HepG2 (cell line): ENCODE data around the gene WDR27. TPM values are rescaled to one million over a fixed set of nuclear protein-coding genes. Genes with fewer than 3 reads are reported as not detected.

Experiments
- AKNA ChIP-seq: sonication (generic); formaldehyde crosslinking; IDR thresholded peaks from 2 replicates; pipeline ENCODE4 v1.4.0; 2020; ENCODE audit warnings: missing genetic modification reagents, borderline replicate concordance
- ASH2L ChIP-seq: fragments of 300-600, 200-600 bp; sonication (generic); IDR thresholded peaks from 2 replicates; pipeline ENCODE4 v1.7.0; 2017; ENCODE audit warnings: low read depth, mild to moderate bottlenecking, moderate library complexity, mixed read lengths, low read length; ENCODE audit not compliant: insufficient read length
- BRD4 ChIP-seq: sonication (generic); formaldehyde crosslinking; IDR thresholded peaks from 2 replicates; pipeline ENCODE4 v1.4.0; 2020; ENCODE audit warnings: missing genetic modification reagents
- CBX2 ChIP-seq, 2 experiments: fragments of 200-600 bp in 1 of 2; sonication (generic); formaldehyde crosslinking in 1 of 2; IDR thresholded peaks; 2 replicates each; pipeline versions ENCODE4 v1.7.0 to v1.8.1; 2018 to 2022; ENCODE audit warnings: low read depth in 2 of 2, low read length in 1 of 2, mild to moderate bottlenecking in 1 of 2, missing genetic modification reagents in 1 of 2
- CCDC6 ChIP-seq: sonication (generic); formaldehyde crosslinking; IDR thresholded peaks from 2 replicates; pipeline ENCODE4 v1.8.1; 2022; ENCODE audit warnings: mild to moderate bottlenecking, missing genetic modification reagents, moderate library complexity
- DMAP1 ChIP-seq: IDR thresholded peaks from 2 replicates; pipeline ENCODE4 v1.6.1; 2016
- EP300 ChIP-seq, 3 experiments: sonication (generic) in 1 of 3; formaldehyde crosslinking in 1 of 3; IDR thresholded peaks; 2 replicates each; pipeline versions ENCODE4 v1.5.1 to v1.6.1; 2011 to 2020; ENCODE audit warnings: low read depth in 2 of 3, low read length in 2 of 3, borderline replicate concordance in 1 of 3, improper control_type of control experiment in 1 of 3, mild to moderate bottlenecking in 1 of 3, missing genetic modification reagents in 1 of 3, moderate library complexity in 1 of 3
- MTA3 ChIP-seq: sonication (generic); formaldehyde crosslinking; IDR thresholded peaks from 2 replicates; pipeline ENCODE4 v1.4.0; 2020; ENCODE audit warnings: missing genetic modification reagents
- NCOA1 ChIP-seq: sonication (generic); formaldehyde crosslinking; IDR thresholded peaks from 2 replicates; pipeline ENCODE4 v1.9.0; 2021; ENCODE audit warnings: missing genetic modification reagents
- NFIC ChIP-seq: IDR thresholded peaks from 2 replicates; pipeline ENCODE4 v1.6.1; 2012; ENCODE audit warnings: mild to moderate bottlenecking, low read length, inconsistent platforms
- RBM39 ChIP-seq: fragments of 200-400 bp; formaldehyde crosslinking; IDR thresholded peaks from one replicate; pipeline ENCODE4 v1.6.1; 2018; ENCODE audit warnings: antibody characterized with exemption, mild to moderate bottlenecking, low read depth, low read length; ENCODE audit not compliant: poor library complexity, severe bottlenecking
- RXRB ChIP-seq: IDR thresholded peaks from 2 replicates; pipeline ENCODE4 v1.6.1; 2016; ENCODE audit warnings: borderline replicate concordance, missing genetic modification reagents, missing compliant biosample characterization
- TAF1 ChIP-seq: sonication (generic); formaldehyde crosslinking; IDR thresholded peaks from 2 replicates; pipeline ENCODE4 v1.4.0; 2020; ENCODE audit warnings: missing genetic modification reagents
- TSC22D2 ChIP-seq: sonication (generic); formaldehyde crosslinking; IDR thresholded peaks from 2 replicates; pipeline ENCODE4 v1.5.1; 2020; ENCODE audit warnings: missing genetic modification reagents, mild to moderate bottlenecking, borderline replicate concordance
- ZNF44 ChIP-seq: sonication (generic); formaldehyde crosslinking; IDR thresholded peaks from 2 replicates; pipeline ENCODE4 v1.5.1; 2020; ENCODE audit warnings: mild to moderate bottlenecking, missing genetic modification reagents
- ZNF510 ChIP-seq: sonication (generic); formaldehyde crosslinking; IDR thresholded peaks from 2 replicates; pipeline ENCODE4 v1.4.0; 2020; ENCODE audit warnings: low read depth, mild to moderate bottlenecking, missing genetic modification reagents
- ZNF570 ChIP-seq: sonication (generic); formaldehyde crosslinking; IDR thresholded peaks from 2 replicates; pipeline ENCODE4 v1.4.0; 2020; ENCODE audit warnings: mild to moderate bottlenecking, missing genetic modification reagents, borderline replicate concordance
- ZNF850 ChIP-seq: sonication (generic); formaldehyde crosslinking; conservative IDR thresholded peaks from 2 replicates; pipeline ENCODE4 v1.9.0; 2021; ENCODE audit warnings: mild to moderate bottlenecking, missing genetic modification reagents
- polyA plus RNA-seq, 8 experiments: library from polyadenylated mRNA; depleted of rRNA in 3 of 8; stranded (reverse) in 7 of 8; unstranded in 1 of 8; fragments of >200 nt; fragmentation: Illumina TruSeq in 4 of 8; extraction: Trizol in 4 of 8; gene quantifications; 2 replicates each; pipeline versions ENCODE4 v1.2.1 to v1.2.3, GENCODE V29; 2011 to 2016; ENCODE audit warnings: low read depth in 4 of 8, missing spikeins in 1 of 8, mixed read lengths in 1 of 8; ENCODE audit not compliant: insufficient read depth in 1 of 8
- total RNA-seq, 5 experiments: library from RNA; depleted of rRNA; stranded (reverse); fragments of >200 nt; fragmentation: Illumina TruSeq; extraction: Trizol; gene quantifications; 2 replicates each; pipeline ENCODE4 v1.2.3, GENCODE V29; 2016; ENCODE audit warnings: low read depth in 1 of 5
- TF ChIP-seq, protein P1 (sequence below): sonication (generic); formaldehyde crosslinking; IDR thresholded peaks from 2 replicates; pipeline ENCODE4 v1.4.0; 2020; ENCODE audit warnings: mild to moderate bottlenecking, missing genetic modification reagents
- TF ChIP-seq, protein P2 (sequence below): sonication (generic); formaldehyde crosslinking; IDR thresholded peaks from 2 replicates; pipeline ENCODE4; 2020; ENCODE audit warnings: missing genetic modification reagents, mild to moderate bottlenecking, borderline replicate concordance

The WDR27 gene
- total and polyA plus RNA-seq, 2 of the 13 experiments (the other 11 are each of a cell fraction or from before 2014, with no cell fraction given), result 34.1 to 80.3 TPM

GRCh38 chr6:169701311-169701953 lies 397 bp downstream of the WDR27 start (continued):
- TF ChIP-seq ZNF510 (CRISPR knock-in tag) (no peak; the same call in 1 of the 2 replicates), NCOA1 (CRISPR knock-in tag) (no peak; the same call in 1 of the 2 replicates), BRD4 (CRISPR knock-in tag) (peak; percentile 23; the same call in 1 of the 2 replicates), ZNF570 (CRISPR knock-in tag) (no peak), ZNF44 (CRISPR knock-in tag) (peak; percentile 88; the same call in 1 of the 2 replicates), MTA3 (CRISPR knock-in tag) (no peak), AKNA (CRISPR knock-in tag) (no peak), TAF1 (CRISPR knock-in tag) (no peak), NFIC (no peak), RBM39 (peak; percentile 62), ZNF850 (CRISPR knock-in tag) (peak; percentile 92; the same call in 1 of the 2 replicates), DMAP1 (CRISPR knock-in tag) (no peak), CBX2 (IDR thresholded peaks at IDR 0.05; ENCODE audit: low read depth, low read length) (no peak), CBX2 (CRISPR knock-in tag; IDR thresholded peaks at IDR 0.05; ENCODE audit: low read depth) (0 out of 2 replicates have a peak, but pooled peaks have one; percentile 11), RXRB (CRISPR knock-in tag) (no peak), EP300 (IDR thresholded peaks at IDR 0.05; ENCODE audit: low read depth in 2 of 2, low read length in 2 of 2) (no peak), EP300 (CRISPR knock-in tag; IDR thresholded peaks at IDR 0.05; ENCODE audit: borderline replicate concordance) (no peak), TSC22D2 (no peak), CCDC6 (CRISPR knock-in tag) (peak; percentile 87; the same call in 1 of the 2 replicates), ASH2L (no peak)
- TF ChIP-seq, protein P1, sequence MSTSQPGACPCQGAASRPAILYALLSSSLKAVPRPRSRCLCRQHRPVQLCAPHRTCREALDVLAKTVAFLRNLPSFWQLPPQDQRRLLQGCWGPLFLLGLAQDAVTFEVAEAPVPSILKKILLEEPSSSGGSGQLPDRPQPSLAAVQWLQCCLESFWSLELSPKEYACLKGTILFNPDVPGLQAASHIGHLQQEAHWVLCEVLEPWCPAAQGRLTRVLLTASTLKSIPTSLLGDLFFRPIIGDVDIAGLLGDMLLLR (CRISPR knock-in tag), result no peak
- TF ChIP-seq, protein P2, sequence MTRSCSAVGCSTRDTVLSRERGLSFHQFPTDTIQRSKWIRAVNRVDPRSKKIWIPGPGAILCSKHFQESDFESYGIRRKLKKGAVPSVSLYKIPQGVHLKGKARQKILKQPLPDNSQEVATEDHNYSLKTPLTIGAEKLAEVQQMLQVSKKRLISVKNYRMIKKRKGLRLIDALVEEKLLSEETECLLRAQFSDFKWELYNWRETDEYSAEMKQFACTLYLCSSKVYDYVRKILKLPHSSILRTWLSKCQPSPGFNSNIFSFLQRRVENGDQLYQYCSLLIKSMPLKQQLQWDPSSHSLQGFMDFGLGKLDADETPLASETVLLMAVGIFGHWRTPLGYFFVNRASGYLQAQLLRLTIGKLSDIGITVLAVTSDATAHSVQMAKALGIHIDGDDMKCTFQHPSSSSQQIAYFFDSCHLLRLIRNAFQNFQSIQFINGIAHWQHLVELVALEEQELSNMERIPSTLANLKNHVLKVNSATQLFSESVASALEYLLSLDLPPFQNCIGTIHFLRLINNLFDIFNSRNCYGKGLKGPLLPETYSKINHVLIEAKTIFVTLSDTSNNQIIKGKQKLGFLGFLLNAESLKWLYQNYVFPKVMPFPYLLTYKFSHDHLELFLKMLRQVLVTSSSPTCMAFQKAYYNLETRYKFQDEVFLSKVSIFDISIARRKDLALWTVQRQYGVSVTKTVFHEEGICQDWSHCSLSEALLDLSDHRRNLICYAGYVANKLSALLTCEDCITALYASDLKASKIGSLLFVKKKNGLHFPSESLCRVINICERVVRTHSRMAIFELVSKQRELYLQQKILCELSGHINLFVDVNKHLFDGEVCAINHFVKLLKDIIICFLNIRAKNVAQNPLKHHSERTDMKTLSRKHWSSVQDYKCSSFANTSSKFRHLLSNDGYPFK (CRISPR knock-in tag), result no peak; the same call in 1 of the 2 replicates
